Spleen (tissue), 7 donors: Measurements from ENCODE around the gene TXNL4A.

ENCODE experiments used
- POLR2A ChIP-seq, 3 donors: fragments of 450-650 bp; IDR thresholded peaks; one replicate each; pipeline ENCODE4 v1.5.1; 2017; ENCODE audit warnings: antibody characterized with exemption in 3 of 3, mild to moderate bottlenecking in 1 of 3
- POLR2AphosphoS5 ChIP-seq, 3 donors: sonication (generic); formaldehyde crosslinking; IDR thresholded peaks; one replicate each; pipeline ENCODE4 v1.5.1; 2017; ENCODE audit warnings: antibody characterized with exemption in 3 of 3
- TF ChIP-seq, protein P1 (sequence below), 11 experiments: fragments of 200-600 bp in 7 of 11; fragments of 450-650 bp in 4 of 11; sonication (generic) in 4 of 11; IDR thresholded peaks in 8 of 11; conservative IDR thresholded peaks in 3 of 11; 1 replicate in 7 of 11; 2 replicates in 4 of 11; pipeline versions ENCODE4 v1.4.0 to v1.8.0; 2016 to 2021; ENCODE audit warnings: antibody characterized with exemption in 11 of 11, inconsistent platforms in 4 of 11, mild to moderate bottlenecking in 1 of 11
- donor health status: DM: no; HTN: no; CAD: no; lungs with moderate emphysema.
- donor health status: DM: no; HTN: no; CAD: no.
- donor health status: DM: no; HTN: no; CAD: no.

- TF ChIP-seq, protein P1, sequence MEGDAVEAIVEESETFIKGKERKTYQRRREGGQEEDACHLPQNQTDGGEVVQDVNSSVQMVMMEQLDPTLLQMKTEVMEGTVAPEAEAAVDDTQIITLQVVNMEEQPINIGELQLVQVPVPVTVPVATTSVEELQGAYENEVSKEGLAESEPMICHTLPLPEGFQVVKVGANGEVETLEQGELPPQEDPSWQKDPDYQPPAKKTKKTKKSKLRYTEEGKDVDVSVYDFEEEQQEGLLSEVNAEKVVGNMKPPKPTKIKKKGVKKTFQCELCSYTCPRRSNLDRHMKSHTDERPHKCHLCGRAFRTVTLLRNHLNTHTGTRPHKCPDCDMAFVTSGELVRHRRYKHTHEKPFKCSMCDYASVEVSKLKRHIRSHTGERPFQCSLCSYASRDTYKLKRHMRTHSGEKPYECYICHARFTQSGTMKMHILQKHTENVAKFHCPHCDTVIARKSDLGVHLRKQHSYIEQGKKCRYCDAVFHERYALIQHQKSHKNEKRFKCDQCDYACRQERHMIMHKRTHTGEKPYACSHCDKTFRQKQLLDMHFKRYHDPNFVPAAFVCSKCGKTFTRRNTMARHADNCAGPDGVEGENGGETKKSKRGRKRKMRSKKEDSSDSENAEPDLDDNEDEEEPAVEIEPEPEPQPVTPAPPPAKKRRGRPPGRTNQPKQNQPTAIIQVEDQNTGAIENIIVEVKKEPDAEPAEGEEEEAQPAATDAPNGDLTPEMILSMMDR (IDR thresholded peaks at IDR 0.05 in 8 of 11, conservative IDR thresholded peaks at IDR 0.05 in 3 of 11): no peak
- no peak for TF ChIP-seq POLR2A (IDR thresholded peaks at IDR 0.05)
- TF ChIP-seq POLR2AphosphoS5 (IDR thresholded peaks at IDR 0.05): peak in 1 of 3 donors; percentile 9
Observed at GRCh38 chr18:79926715-79927606, 61.4 kb downstream of the TXNL4A start.
